ENCODE measurements around the gene RETSAT. TPM values are rescaled to one million over a fixed set of nuclear protein-coding genes. Genes with fewer than 3 reads are reported as not detected.
"Not testable (repeated sequence)": the region's sequence is repeated elsewhere in the genome, so short reads cannot be mapped to it uniquely, and the experiment has no call there.

The RETSAT gene
- total and polyA plus RNA-seq, 11 donors: 22.5 to 74.9 (median 40.2) TPM

DNA sequence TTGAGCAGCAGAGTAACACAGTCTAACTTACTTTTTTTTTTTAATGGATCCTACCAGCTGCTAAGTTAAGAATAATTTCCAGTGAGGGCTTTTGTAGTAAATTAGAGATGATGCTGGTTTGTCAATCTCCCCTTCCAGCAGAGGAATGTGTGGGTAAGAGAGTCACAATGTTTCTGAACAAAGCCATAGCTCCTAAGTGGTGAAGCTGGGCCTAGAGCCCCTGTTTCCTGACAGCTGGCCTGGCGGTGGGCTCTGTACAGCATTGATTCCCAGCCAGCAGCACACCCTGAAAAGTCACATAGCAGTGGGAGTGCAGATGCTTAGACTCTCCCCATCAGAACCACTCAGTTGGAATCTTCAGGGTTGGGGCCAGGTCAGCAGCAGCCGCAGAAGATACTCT lies 31.4 kb upstream of the RETSAT start:
- no peak overlapping the region for H3K4me3 ChIP-seq
- intact Hi-C loops (cut with DNase I): no loop called here
- H3K27ac ChIP-seq: no peak overlapping the region
- no peaks in the 10 kb centered on the region for H3K9me3 ChIP-seq
- ATAC-seq (no peak), DNase-seq (no peak)
- no peak for TF ChIP-seq POLR2A (IDR thresholded peaks at IDR 0.05)
- TF ChIP-seq, protein P1, sequence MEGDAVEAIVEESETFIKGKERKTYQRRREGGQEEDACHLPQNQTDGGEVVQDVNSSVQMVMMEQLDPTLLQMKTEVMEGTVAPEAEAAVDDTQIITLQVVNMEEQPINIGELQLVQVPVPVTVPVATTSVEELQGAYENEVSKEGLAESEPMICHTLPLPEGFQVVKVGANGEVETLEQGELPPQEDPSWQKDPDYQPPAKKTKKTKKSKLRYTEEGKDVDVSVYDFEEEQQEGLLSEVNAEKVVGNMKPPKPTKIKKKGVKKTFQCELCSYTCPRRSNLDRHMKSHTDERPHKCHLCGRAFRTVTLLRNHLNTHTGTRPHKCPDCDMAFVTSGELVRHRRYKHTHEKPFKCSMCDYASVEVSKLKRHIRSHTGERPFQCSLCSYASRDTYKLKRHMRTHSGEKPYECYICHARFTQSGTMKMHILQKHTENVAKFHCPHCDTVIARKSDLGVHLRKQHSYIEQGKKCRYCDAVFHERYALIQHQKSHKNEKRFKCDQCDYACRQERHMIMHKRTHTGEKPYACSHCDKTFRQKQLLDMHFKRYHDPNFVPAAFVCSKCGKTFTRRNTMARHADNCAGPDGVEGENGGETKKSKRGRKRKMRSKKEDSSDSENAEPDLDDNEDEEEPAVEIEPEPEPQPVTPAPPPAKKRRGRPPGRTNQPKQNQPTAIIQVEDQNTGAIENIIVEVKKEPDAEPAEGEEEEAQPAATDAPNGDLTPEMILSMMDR (IDR thresholded peaks at IDR 0.05): no peak
- H3K4me1 ChIP-seq: no peaks in the 10 kb centered on the region
- no peaks in the 10 kb centered on the region for H3K27me3 ChIP-seq
- peaks cover 0 to 97% (median 79%) of the 10 kb centered on the region in 9 donors for H3K36me3 ChIP-seq
- WGBS, 4 donors: 72 to 92% (median 81%) methylated on average over 2 of the region's 2 CpGs

DNA sequence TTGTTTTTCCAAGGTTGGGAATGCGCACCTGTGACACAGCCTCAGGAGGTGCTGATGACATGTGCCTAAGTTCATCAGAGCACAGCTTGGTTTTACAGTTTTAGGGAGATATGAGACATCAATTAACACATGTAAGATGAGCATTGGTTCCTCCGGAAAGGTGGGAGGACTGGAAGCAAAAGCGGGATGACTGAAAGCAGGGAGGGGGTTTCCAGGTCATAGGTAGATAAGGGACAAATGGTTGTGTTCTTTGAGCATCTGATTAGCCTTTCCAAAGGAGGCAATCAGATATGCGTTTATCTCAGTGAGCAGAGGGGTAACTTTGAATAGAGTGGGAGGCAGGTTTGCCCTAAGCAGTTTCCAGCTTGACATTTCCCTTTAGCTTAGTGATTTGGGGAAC lies 29.5 kb upstream of the RETSAT start:
- Histone ChIP-seq H3K27ac (no peak overlapping the region), H3K27me3 (no peaks in the 10 kb centered on the region), H3K4me1 (no peaks in the 10 kb centered on the region), H3K36me3 (peaks cover 0 to 97% (median 78%) of the 10 kb centered on the region in 9 donors), H3K4me3 (no peak overlapping the region), H3K9me3 (no peaks in the 10 kb centered on the region)
- no peak for ATAC-seq
- no peak for DNase-seq
- intact Hi-C loops (cut with DNase I): no loop called here
- 68 to 86% (median 73%) methylated on average over 4 of the region's 4 CpGs for WGBS, 4 donors
- TF ChIP-seq POLR2A (IDR thresholded peaks at IDR 0.05): no peak
- TF ChIP-seq, protein P1 (IDR thresholded peaks at IDR 0.05): no peak

DNA sequence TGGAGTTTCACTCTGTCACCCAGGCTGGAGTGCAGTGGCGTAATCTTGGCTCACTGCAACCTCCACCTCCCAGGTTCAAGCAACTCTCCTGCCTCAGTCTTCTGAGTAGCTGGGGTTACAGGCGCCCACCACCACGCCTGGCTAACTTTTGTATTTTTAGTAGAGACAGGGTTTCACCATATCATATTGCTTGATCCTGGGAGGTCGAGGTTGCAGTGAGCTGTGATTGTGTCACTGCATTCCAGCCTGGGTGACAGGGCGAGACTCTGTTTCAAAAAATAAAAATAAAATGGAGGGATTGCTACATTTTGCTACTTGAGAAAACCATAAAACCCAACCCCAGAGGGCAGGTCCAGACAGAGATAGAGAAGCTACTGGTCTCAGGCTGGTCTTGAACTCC lies 28.8 kb upstream of the RETSAT start:
- DNase-seq; H3K9me3 ChIP-seq; ATAC-seq; H3K27me3 ChIP-seq; H3K4me3 ChIP-seq; intact Hi-C loops (cut with DNase I); H3K27ac ChIP-seq; H3K4me1 ChIP-seq: not testable (repeated sequence)
- peaks cover 0 to 97% (median 78%) of the 10 kb centered on the region in 9 donors for H3K36me3 ChIP-seq
- WGBS, 4 donors: 94 to 98% (median 95%) methylated on average over 5 of the region's 5 CpGs

DNA sequence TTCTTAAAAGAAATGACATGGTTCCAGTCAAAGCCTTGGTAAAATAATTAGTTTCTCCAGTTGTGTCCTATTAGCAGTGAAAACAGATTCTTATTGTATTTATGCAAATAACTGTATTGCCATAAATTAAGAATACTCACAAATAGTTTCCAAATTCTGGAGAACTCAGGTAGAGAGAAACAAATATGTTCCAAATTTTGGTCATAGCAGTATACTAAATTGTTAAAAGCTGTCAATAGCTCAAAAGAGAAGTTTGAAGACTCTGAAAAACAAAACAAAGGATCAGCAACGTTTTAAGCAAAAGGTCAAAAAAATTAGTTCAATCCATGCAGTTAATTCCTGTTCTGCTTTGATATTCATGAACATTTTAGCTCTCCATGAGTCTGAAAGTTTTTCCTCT lies 25.7 kb upstream of the RETSAT start:
- 84 to 92% (median 87%) methylated on average over 1 of the region's 1 CpG for WGBS, 4 donors
- ATAC-seq: no peak
- no peak for TF ChIP-seq POLR2A (IDR thresholded peaks at IDR 0.05)
- TF ChIP-seq, protein P1 (IDR thresholded peaks at IDR 0.05): no peak
- Histone ChIP-seq H3K27ac (no peak overlapping the region), H3K36me3 (peaks cover 0 to 95% (median 76%) of the 10 kb centered on the region in 9 donors), H3K9me3 (no peaks in the 10 kb centered on the region), H3K27me3 (no peaks in the 10 kb centered on the region), H3K4me3 (no peak overlapping the region), H3K4me1 (no peaks in the 10 kb centered on the region)
- DNase-seq: no peak
- intact Hi-C loops (cut with DNase I): no loop called here

DNA sequence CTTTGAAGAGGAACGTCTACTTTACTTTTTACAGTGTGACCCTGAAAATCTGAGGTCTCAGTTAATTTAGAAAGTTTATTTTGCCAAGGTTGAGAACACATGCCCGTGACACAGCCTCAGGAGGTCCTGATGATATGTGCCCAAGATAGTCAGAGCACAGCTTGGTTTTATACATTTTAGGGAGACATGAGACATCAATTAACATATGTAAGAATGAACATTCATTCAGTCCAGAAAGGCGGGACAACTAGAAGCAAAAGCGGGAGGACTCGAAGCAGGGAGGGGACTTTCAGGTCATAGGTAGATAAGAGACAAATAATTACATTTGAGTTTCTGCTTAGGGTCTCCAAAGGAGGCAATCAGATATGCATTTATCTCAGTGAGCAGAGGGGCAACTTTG lies 23.9 kb upstream of the RETSAT start:
- Histone ChIP-seq H3K4me1 (no peaks in the 10 kb centered on the region), H3K36me3 (peaks cover 0 to 78% (median 59%) of the 10 kb centered on the region in 9 donors), H3K27me3 (no peaks in the 10 kb centered on the region), H3K4me3 (no peak overlapping the region), H3K27ac (no peak overlapping the region), H3K9me3 (peaks cover 0 to 10% (median 0%) of the 10 kb centered on the region in 12 donors)
- intact Hi-C loops (cut with DNase I): no loop called here
- no peak for DNase-seq
- TF ChIP-seq POLR2A (IDR thresholded peaks at IDR 0.05): no peak
- TF ChIP-seq, protein P1 (IDR thresholded peaks at IDR 0.05): no peak
- 91 to 96% (median 95%) methylated on average over 5 of the region's 5 CpGs for WGBS, 4 donors
- no peak for ATAC-seq

All from heart left ventricle (tissue), 16 donors.